ENCODE results near the gene NRIP1.
A peak's percentile ranks its signal among the peaks of the same experiment; 100 is the strongest.

Gene NRIP1, protein sequence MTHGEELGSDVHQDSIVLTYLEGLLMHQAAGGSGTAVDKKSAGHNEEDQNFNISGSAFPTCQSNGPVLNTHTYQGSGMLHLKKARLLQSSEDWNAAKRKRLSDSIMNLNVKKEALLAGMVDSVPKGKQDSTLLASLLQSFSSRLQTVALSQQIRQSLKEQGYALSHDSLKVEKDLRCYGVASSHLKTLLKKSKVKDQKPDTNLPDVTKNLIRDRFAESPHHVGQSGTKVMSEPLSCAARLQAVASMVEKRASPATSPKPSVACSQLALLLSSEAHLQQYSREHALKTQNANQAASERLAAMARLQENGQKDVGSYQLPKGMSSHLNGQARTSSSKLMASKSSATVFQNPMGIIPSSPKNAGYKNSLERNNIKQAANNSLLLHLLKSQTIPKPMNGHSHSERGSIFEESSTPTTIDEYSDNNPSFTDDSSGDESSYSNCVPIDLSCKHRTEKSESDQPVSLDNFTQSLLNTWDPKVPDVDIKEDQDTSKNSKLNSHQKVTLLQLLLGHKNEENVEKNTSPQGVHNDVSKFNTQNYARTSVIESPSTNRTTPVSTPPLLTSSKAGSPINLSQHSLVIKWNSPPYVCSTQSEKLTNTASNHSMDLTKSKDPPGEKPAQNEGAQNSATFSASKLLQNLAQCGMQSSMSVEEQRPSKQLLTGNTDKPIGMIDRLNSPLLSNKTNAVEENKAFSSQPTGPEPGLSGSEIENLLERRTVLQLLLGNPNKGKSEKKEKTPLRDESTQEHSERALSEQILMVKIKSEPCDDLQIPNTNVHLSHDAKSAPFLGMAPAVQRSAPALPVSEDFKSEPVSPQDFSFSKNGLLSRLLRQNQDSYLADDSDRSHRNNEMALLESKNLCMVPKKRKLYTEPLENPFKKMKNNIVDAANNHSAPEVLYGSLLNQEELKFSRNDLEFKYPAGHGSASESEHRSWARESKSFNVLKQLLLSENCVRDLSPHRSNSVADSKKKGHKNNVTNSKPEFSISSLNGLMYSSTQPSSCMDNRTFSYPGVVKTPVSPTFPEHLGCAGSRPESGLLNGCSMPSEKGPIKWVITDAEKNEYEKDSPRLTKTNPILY (N-terminal part only)

DNA sequence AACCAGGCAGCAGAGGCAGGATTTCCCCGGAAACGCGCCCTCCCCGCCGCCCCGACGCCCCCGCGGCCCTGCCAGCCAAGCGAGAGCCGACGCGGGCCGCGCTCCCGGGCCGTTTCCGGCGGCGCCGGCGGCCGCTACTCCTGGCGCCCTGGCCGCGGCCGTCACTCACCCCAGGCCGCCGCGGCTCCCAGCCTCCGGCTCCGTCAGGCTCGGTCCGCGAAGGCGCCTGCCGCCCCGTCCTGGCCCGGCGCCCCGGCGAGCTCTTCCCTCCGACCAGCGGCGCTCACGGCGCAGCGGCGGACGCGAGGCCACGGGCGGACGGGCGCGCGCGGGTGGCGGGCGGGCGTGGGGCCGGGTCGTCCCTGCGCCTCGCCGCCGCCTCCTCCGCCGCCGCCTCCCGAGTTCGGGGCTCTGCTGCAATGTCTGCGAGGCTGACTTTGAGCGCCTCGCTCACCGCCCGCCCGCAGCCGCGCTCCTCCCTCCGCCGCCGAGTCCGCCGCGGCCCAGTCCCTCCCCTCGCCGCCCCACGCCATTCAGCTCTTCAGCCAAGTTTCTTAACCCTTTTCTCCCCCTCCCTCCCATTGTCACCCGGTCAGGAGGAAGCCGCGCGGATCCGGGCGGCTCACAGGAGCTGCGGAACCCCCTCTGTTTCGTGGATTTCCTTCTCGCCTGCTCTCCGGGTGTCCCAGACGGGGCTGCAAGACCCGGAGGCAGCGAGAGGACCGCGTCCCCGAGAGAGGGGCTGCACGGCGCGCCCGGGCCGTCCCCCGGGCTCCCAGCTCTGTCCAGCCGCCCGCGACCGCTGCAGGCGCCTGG, at the start of gene NRIP1:
Gene NRIP1 (minus strand): TSS at position 425 of the 816 bp plus-strand sequence. CDS start 96,808 bp downstream, outside the sequence.
- H3K9ac ChIP-seq (ENCODE audit: low read length), result peak within 1 kb of the TSS; percentile 53; the same call in 1 of the 2 replicates
- H2AFZ ChIP-seq (ENCODE audit: low read length), result peak within 1 kb of the TSS; percentile 85
- no peaks in the 10 kb centered on the region for H3K9me2 ChIP-seq (replicated peaks; ENCODE audit: insufficient read depth, low read length)
- H3K27me3 ChIP-seq (replicated peaks; ENCODE audit: insufficient read depth, low read length), result peaks cover 7% of the 10 kb centered on the region; the same call in 1 of the 2 replicates
- H3K79me2 ChIP-seq (ENCODE audit: low read length), result peaks cover 34% of the 10 kb centered on the region
- peak within 1 kb of the TSS; percentile 94 for H3K4me2 ChIP-seq (ENCODE audit: low read depth, low read length)
- H3K27ac ChIP-seq (ENCODE audit: low read length), result peak within 1 kb of the TSS; percentile 21; the same call in 1 of the 2 replicates
- no peaks in the 10 kb centered on the region for H3K36me3 ChIP-seq (replicated peaks; ENCODE audit: insufficient read depth, low read length)
- H3K4me3 ChIP-seq (ENCODE audit: low read length), result peak within 1 kb of the TSS; percentile 84
- no peaks in the 10 kb centered on the region for H3K9me3 ChIP-seq (replicated peaks; ENCODE audit: insufficient read depth, low read length)
- TF ChIP-seq EZH2phosphoT487 (IDR thresholded peaks at IDR 0.05; ENCODE audit: low read length) (no peak), EZH2 (optimal IDR thresholded peaks at IDR 0.05; ENCODE audit: low read depth, low read length) (no peak)
- TF ChIP-seq, protein P1, sequence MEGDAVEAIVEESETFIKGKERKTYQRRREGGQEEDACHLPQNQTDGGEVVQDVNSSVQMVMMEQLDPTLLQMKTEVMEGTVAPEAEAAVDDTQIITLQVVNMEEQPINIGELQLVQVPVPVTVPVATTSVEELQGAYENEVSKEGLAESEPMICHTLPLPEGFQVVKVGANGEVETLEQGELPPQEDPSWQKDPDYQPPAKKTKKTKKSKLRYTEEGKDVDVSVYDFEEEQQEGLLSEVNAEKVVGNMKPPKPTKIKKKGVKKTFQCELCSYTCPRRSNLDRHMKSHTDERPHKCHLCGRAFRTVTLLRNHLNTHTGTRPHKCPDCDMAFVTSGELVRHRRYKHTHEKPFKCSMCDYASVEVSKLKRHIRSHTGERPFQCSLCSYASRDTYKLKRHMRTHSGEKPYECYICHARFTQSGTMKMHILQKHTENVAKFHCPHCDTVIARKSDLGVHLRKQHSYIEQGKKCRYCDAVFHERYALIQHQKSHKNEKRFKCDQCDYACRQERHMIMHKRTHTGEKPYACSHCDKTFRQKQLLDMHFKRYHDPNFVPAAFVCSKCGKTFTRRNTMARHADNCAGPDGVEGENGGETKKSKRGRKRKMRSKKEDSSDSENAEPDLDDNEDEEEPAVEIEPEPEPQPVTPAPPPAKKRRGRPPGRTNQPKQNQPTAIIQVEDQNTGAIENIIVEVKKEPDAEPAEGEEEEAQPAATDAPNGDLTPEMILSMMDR (IDR thresholded peaks at IDR 0.05; ENCODE audit: low read length), result no peak
- H3K4me1 ChIP-seq (ENCODE audit: low read length), result no peaks in the 10 kb centered on the region
- DNase-seq, result peak; percentile 83
- H4K20me1 ChIP-seq (ENCODE audit: insufficient read depth, low read length), result no peaks in the 10 kb centered on the region
- peaks cover 4% of the 10 kb centered on the region; the same call in 1 of the 2 replicates for H3F3A ChIP-seq (ENCODE audit: insufficient read depth, low read length)

DNA sequence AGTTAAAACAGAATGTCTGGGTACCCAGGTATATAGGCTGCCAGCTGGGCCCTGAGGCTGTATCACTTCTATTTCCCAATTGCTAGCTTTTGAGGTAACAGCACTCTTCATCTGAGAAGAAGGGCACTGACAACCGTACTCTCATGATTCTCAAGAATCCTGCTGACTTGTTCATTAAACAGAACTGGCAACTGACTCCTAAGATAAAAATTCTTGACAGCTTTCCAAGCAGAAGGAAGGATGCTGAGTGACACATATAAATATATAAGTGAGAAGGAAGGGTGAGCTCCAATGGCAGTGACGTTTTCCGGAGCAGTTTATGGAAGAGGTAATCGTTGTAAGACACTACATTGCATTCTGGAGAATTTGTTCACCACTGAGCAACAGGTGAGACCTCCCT, 48.1 kb upstream of the NRIP1 start:
- no peaks in the 10 kb centered on the region for H3K4me1 ChIP-seq (ENCODE audit: low read length)
- H3K36me3 ChIP-seq (replicated peaks; ENCODE audit: insufficient read depth, low read length), result no peaks in the 10 kb centered on the region
- H3K4me2 ChIP-seq (ENCODE audit: low read depth, low read length), result no peak overlapping the region
- H3K79me2 ChIP-seq (ENCODE audit: low read length), result no peaks in the 10 kb centered on the region
- H3K9ac ChIP-seq (ENCODE audit: low read length), result no peak overlapping the region
- no peaks in the 10 kb centered on the region for H4K20me1 ChIP-seq (ENCODE audit: insufficient read depth, low read length)
- no peak overlapping the region for H2AFZ ChIP-seq (ENCODE audit: low read length)
- TF ChIP-seq EZH2 (optimal IDR thresholded peaks at IDR 0.05; ENCODE audit: low read depth, low read length) (no peak), EZH2phosphoT487 (IDR thresholded peaks at IDR 0.05; ENCODE audit: low read length) (no peak)
- TF ChIP-seq, protein P1 (IDR thresholded peaks at IDR 0.05; ENCODE audit: low read length), result no peak
- H3K4me3 ChIP-seq (ENCODE audit: low read length), result no peak overlapping the region
- no peaks in the 10 kb centered on the region for H3K9me2 ChIP-seq (replicated peaks; ENCODE audit: insufficient read depth, low read length)
- no peaks in the 10 kb centered on the region for H3K9me3 ChIP-seq (replicated peaks; ENCODE audit: insufficient read depth, low read length)
- DNase-seq, result no peak
- no peaks in the 10 kb centered on the region for H3F3A ChIP-seq (ENCODE audit: insufficient read depth, low read length)
- H3K27ac ChIP-seq (ENCODE audit: low read length), result no peak overlapping the region
- no peaks in the 10 kb centered on the region for H3K27me3 ChIP-seq (replicated peaks; ENCODE audit: insufficient read depth, low read length)

DNA sequence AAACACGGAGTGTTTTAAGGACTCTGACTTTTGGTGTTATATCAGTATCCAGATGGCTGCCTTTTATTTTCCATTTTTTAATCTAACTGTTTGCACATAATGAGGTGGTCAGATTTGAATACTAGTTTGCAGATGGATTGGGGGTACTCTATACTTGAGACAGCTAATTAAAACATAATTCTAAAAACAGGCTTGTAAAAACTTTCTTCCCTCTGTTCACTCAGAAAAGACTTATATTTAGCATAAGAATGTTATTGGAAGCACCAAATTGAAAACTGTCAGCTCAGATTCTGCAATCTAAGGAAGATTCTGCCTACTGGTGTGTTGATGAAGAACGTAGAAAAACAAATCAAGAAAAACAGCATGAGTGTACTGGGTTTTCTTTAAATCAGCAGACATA, 44.0 kb upstream of the NRIP1 start:
- Histone ChIP-seq H3K9ac (ENCODE audit: low read length) (no peak overlapping the region), H3K79me2 (ENCODE audit: low read length) (no peaks in the 10 kb centered on the region), H3K9me3 (replicated peaks; ENCODE audit: insufficient read depth, low read length) (no peaks in the 10 kb centered on the region), H3F3A (ENCODE audit: insufficient read depth, low read length) (no peaks in the 10 kb centered on the region), H3K27me3 (replicated peaks; ENCODE audit: insufficient read depth, low read length) (no peaks in the 10 kb centered on the region), H3K27ac (ENCODE audit: low read length) (no peak overlapping the region), H2AFZ (ENCODE audit: low read length) (no peak overlapping the region), H3K9me2 (replicated peaks; ENCODE audit: insufficient read depth, low read length) (no peaks in the 10 kb centered on the region), H3K4me3 (ENCODE audit: low read length) (no peak overlapping the region), H4K20me1 (ENCODE audit: insufficient read depth, low read length) (no peaks in the 10 kb centered on the region), H3K36me3 (replicated peaks; ENCODE audit: insufficient read depth, low read length) (no peaks in the 10 kb centered on the region), H3K4me2 (ENCODE audit: low read depth, low read length) (no peak overlapping the region), H3K4me1 (ENCODE audit: low read length) (no peaks in the 10 kb centered on the region)
- no peak for DNase-seq
- TF ChIP-seq EZH2phosphoT487 (IDR thresholded peaks at IDR 0.05; ENCODE audit: low read length), result no peak
